ENCODE data around the gene RBM5. TPM values are rescaled to one million over a fixed set of nuclear protein-coding genes. Genes with fewer than 3 reads are reported as not detected.

The RBM5 gene
- polyA plus RNA-seq, 4 donors = 57.1 to 216 (median 84.3) TPM

GRCh38 chr3:50128001-50128400 lies 39.3 kb downstream of the RBM5 start:
- DNase-seq (no peak), FAIRE-seq (no peak)
- Histone ChIP-seq H3K27ac (ENCODE audit: low read depth in 1 of 3, low read length in 2 of 3) (no peak overlapping the region), H3K36me3 (ENCODE audit: control insufficient read depth in 3 of 3, insufficient read depth in 2 of 3, low read depth in 1 of 3, low read length in 3 of 3) (peaks cover 0 to 5% (median 0%) of the 10 kb centered on the region in 3 donors), H3K4me3 (ENCODE audit: low read depth in 1 of 3, low read length in 3 of 3) (no peak overlapping the region), H3K4me1 (ENCODE audit: control insufficient read depth in 3 of 3, insufficient read depth in 2 of 3, low read depth in 1 of 3, low read length in 2 of 3) (peaks cover 0 to 30% (median 6%) of the 10 kb centered on the region in 3 donors), H3K9me3 (ENCODE audit: control insufficient read depth in 2 of 2, insufficient read depth in 1 of 2, low read depth in 1 of 2, low read length in 1 of 2) (no peaks in the 10 kb centered on the region), H3K27me3 (ENCODE audit: control insufficient read depth in 3 of 3, insufficient read depth in 3 of 3, low read length in 3 of 3) (peaks cover 0 to 25% (median 0%) of the 10 kb centered on the region in 3 donors)
- 74 to 89% (median 78%) methylated on average over 4 of the region's 4 CpGs for WGBS, 3 donors

GRCh38 chr3:50130436-50130835 lies 41.7 kb downstream of the RBM5 start:
- WGBS, 3 donors = 93 to 95% (median 95%) methylated on average over 2 of the region's 2 CpGs
- H3K4me3 ChIP-seq (ENCODE audit: low read depth in 1 of 3, low read length in 3 of 3) = no peak overlapping the region
- H3K27me3 ChIP-seq (ENCODE audit: control insufficient read depth in 3 of 3, insufficient read depth in 3 of 3, low read length in 3 of 3) = peaks cover 0 to 38% (median 0%) of the 10 kb centered on the region in 3 donors
- H3K9me3 ChIP-seq (ENCODE audit: control insufficient read depth in 2 of 2, insufficient read depth in 1 of 2, low read depth in 1 of 2, low read length in 1 of 2) = no peaks in the 10 kb centered on the region
- DNase-seq = no peak
- H3K36me3 ChIP-seq (ENCODE audit: control insufficient read depth in 3 of 3, insufficient read depth in 2 of 3, low read depth in 1 of 3, low read length in 3 of 3) = peaks cover 0 to 2% (median 0%) of the 10 kb centered on the region in 3 donors
- peaks cover 0 to 19% (median 6%) of the 10 kb centered on the region in 3 donors for H3K4me1 ChIP-seq (ENCODE audit: control insufficient read depth in 3 of 3, insufficient read depth in 2 of 3, low read depth in 1 of 3, low read length in 2 of 3)
- H3K27ac ChIP-seq (ENCODE audit: low read depth in 1 of 3, low read length in 2 of 3) = no peak overlapping the region
- FAIRE-seq = no peak

- 38 to 60% (median 51%) methylated on average over 6 of the region's 6 CpGs for WGBS, 3 donors
- Histone ChIP-seq H3K4me3 (ENCODE audit: low read depth in 1 of 3, low read length in 3 of 3) (no peak overlapping the region), H3K36me3 (ENCODE audit: control insufficient read depth in 3 of 3, insufficient read depth in 2 of 3, low read depth in 1 of 3, low read length in 3 of 3) (no peaks in the 10 kb centered on the region), H3K4me1 (ENCODE audit: control insufficient read depth in 3 of 3, insufficient read depth in 2 of 3, low read depth in 1 of 3, low read length in 2 of 3) (no peaks in the 10 kb centered on the region), H3K27ac (ENCODE audit: low read depth in 1 of 3, low read length in 2 of 3) (no peak overlapping the region), H3K9me3 (ENCODE audit: control insufficient read depth in 2 of 2, insufficient read depth in 1 of 2, low read depth in 1 of 2, low read length in 1 of 2) (no peaks in the 10 kb centered on the region), H3K27me3 (ENCODE audit: control insufficient read depth in 3 of 3, insufficient read depth in 3 of 3, low read length in 3 of 3) (peaks cover 0 to 40% (median 0%) of the 10 kb centered on the region in 3 donors)
- DNase-seq (no peak), FAIRE-seq (no peak)
Observed at GRCh38 chr3:50132421-50133282, 43.9 kb downstream of the RBM5 start.

GRCh38 chr3:50133283-50133615 lies 44.5 kb downstream of the RBM5 start:
- peaks cover 0 to 45% (median 0%) of the 10 kb centered on the region in 3 donors for H3K27me3 ChIP-seq (ENCODE audit: control insufficient read depth in 3 of 3, insufficient read depth in 3 of 3, low read length in 3 of 3)
- peaks cover 0 to 4% (median 1%) of the 10 kb centered on the region in 3 donors for H3K4me1 ChIP-seq (ENCODE audit: control insufficient read depth in 3 of 3, insufficient read depth in 2 of 3, low read depth in 1 of 3, low read length in 2 of 3)
- no peaks in the 10 kb centered on the region for H3K36me3 ChIP-seq (ENCODE audit: control insufficient read depth in 3 of 3, insufficient read depth in 2 of 3, low read depth in 1 of 3, low read length in 3 of 3)
- no peak for FAIRE-seq
- no peak for DNase-seq
- H3K9me3 ChIP-seq (ENCODE audit: control insufficient read depth in 2 of 2, insufficient read depth in 1 of 2, low read depth in 1 of 2, low read length in 1 of 2) = no peaks in the 10 kb centered on the region
- H3K27ac ChIP-seq (ENCODE audit: low read depth in 1 of 3, low read length in 2 of 3) = no peak overlapping the region
- WGBS, 3 donors = 39 to 71% (median 58%) methylated on average over 4 of the region's 4 CpGs
- H3K4me3 ChIP-seq (ENCODE audit: low read depth in 1 of 3, low read length in 3 of 3) = no peak overlapping the region

- no peak overlapping the region for H3K4me3 ChIP-seq (ENCODE audit: low read depth in 1 of 3, low read length in 3 of 3)
- FAIRE-seq (no peak), DNase-seq (no peak)
- H3K9me3 ChIP-seq (ENCODE audit: control insufficient read depth in 2 of 2, insufficient read depth in 1 of 2, low read depth in 1 of 2, low read length in 1 of 2) = no peaks in the 10 kb centered on the region
- H3K4me1 ChIP-seq (ENCODE audit: control insufficient read depth in 3 of 3, insufficient read depth in 2 of 3, low read depth in 1 of 3, low read length in 2 of 3) = peaks cover 0 to 14% (median 5%) of the 10 kb centered on the region in 3 donors
- 38 to 54% (median 49%) methylated on average over 2 of the region's 2 CpGs for whole genome bisulfite sequencing, 3 donors
- H3K27ac ChIP-seq (ENCODE audit: low read depth in 1 of 3, low read length in 2 of 3) = no peak overlapping the region
- peaks cover 0 to 51% (median 0%) of the 10 kb centered on the region in 3 donors for H3K27me3 ChIP-seq (ENCODE audit: control insufficient read depth in 3 of 3, insufficient read depth in 3 of 3, low read length in 3 of 3)
- H3K36me3 ChIP-seq (ENCODE audit: control insufficient read depth in 3 of 3, insufficient read depth in 2 of 3, low read depth in 1 of 3, low read length in 3 of 3) = no peaks in the 10 kb centered on the region
Observed at GRCh38 chr3:50134367-50134766, 45.6 kb downstream of the RBM5 start.

GRCh38 chr3:50135964-50136363 lies 47.2 kb downstream of the RBM5 start:
- Histone ChIP-seq H3K4me1 (ENCODE audit: control insufficient read depth in 3 of 3, insufficient read depth in 2 of 3, low read depth in 1 of 3, low read length in 2 of 3) (peaks cover 0 to 20% (median 5%) of the 10 kb centered on the region in 3 donors), H3K4me3 (ENCODE audit: low read depth in 1 of 3, low read length in 3 of 3) (no peak overlapping the region), H3K27me3 (ENCODE audit: control insufficient read depth in 3 of 3, insufficient read depth in 3 of 3, low read length in 3 of 3) (peaks cover 0 to 49% (median 0%) of the 10 kb centered on the region in 3 donors), H3K36me3 (ENCODE audit: control insufficient read depth in 3 of 3, insufficient read depth in 2 of 3, low read depth in 1 of 3, low read length in 3 of 3) (no peaks in the 10 kb centered on the region), H3K9me3 (ENCODE audit: control insufficient read depth in 2 of 2, insufficient read depth in 1 of 2, low read depth in 1 of 2, low read length in 1 of 2) (no peaks in the 10 kb centered on the region), H3K27ac (ENCODE audit: low read depth in 1 of 3, low read length in 2 of 3) (no peak overlapping the region)
- FAIRE-seq (no peak), DNase-seq (no peak)
- 82 to 98% (median 87%) methylated on average over 4 to 5 of the region's 5 CpGs for WGBS, 3 donors

GRCh38 chr3:50136714-50137405 lies 48.1 kb downstream of the RBM5 start:
- DNase-seq = no peak
- no peak for FAIRE-seq
- WGBS, 3 donors = 66 to 71% (median 70%) methylated on average over 6 of the region's 6 CpGs

GRCh38 chr3:50137531-50137930 lies 48.8 kb downstream of the RBM5 start:
- Histone ChIP-seq H3K9me3 (ENCODE audit: control insufficient read depth in 2 of 2, insufficient read depth in 1 of 2, low read depth in 1 of 2, low read length in 1 of 2) (no peaks in the 10 kb centered on the region), H3K27ac (ENCODE audit: low read depth in 1 of 3, low read length in 2 of 3) (no peak overlapping the region), H3K36me3 (ENCODE audit: control insufficient read depth in 3 of 3, insufficient read depth in 2 of 3, low read depth in 1 of 3, low read length in 3 of 3) (no peaks in the 10 kb centered on the region), H3K4me1 (ENCODE audit: control insufficient read depth in 3 of 3, insufficient read depth in 2 of 3, low read depth in 1 of 3, low read length in 2 of 3) (peaks cover 0 to 20% (median 5%) of the 10 kb centered on the region in 3 donors), H3K27me3 (ENCODE audit: control insufficient read depth in 3 of 3, insufficient read depth in 3 of 3, low read length in 3 of 3) (peaks cover 0 to 45% (median 0%) of the 10 kb centered on the region in 3 donors), H3K4me3 (ENCODE audit: low read depth in 1 of 3, low read length in 3 of 3) (no peak overlapping the region)
- DNase-seq = no peak
- 79 to 90% (median 89%) methylated on average over 6 of the region's 6 CpGs for WGBS, 3 donors
- no peak for FAIRE-seq

More at GRCh38 chr3:50136714-50137405, 48.1 kb downstream of the RBM5 start:
- H3K27me3 ChIP-seq (ENCODE audit: control insufficient read depth in 3 of 3, insufficient read depth in 3 of 3, low read length in 3 of 3) = peaks cover 0 to 45% (median 0%) of the 10 kb centered on the region in 3 donors
- no peak overlapping the region for H3K27ac ChIP-seq (ENCODE audit: low read depth in 1 of 3, low read length in 2 of 3)
- H3K4me1 ChIP-seq (ENCODE audit: control insufficient read depth in 3 of 3, insufficient read depth in 2 of 3, low read depth in 1 of 3, low read length in 2 of 3) = peaks cover 0 to 20% (median 5%) of the 10 kb centered on the region in 3 donors
- no peaks in the 10 kb centered on the region for H3K9me3 ChIP-seq (ENCODE audit: control insufficient read depth in 2 of 2, insufficient read depth in 1 of 2, low read depth in 1 of 2, low read length in 1 of 2)
- no peak overlapping the region for H3K4me3 ChIP-seq (ENCODE audit: low read depth in 1 of 3, low read length in 3 of 3)
- H3K36me3 ChIP-seq (ENCODE audit: control insufficient read depth in 3 of 3, insufficient read depth in 2 of 3, low read depth in 1 of 3, low read length in 3 of 3) = no peaks in the 10 kb centered on the region
